GM19238 (cell line): ENCODE data around the gene PNPLA5.
A peak's percentile ranks its signal among the peaks of the same experiment; 100 is the strongest.
"Not testable (repeated sequence)": the region's sequence is repeated elsewhere in the genome, so short reads cannot be mapped to it uniquely, and the experiment has no call there.

Experiments used
- DNase-seq: peaks from one replicate; pipeline ENCODE4 v3.0.0; 2011; ENCODE audit warnings: low spot score; ENCODE audit not compliant: insufficient read length

Gene PNPLA5, protein sequence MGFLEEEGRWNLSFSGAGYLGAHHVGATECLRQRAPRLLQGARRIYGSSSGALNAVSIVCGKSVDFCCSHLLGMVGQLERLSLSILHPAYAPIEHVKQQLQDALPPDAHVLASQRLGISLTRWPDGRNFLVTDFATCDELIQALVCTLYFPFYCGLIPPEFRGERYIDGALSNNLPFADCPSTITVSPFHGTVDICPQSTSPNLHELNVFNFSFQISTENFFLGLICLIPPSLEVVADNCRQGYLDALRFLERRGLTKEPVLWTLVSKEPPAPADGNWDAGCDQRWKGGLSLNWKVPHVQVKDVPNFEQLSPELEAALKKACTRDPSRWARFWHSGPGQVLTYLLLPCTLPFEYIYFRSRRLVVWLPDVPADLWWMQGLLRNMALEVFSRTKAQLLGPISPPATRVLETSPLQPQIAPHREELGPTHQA

DNA sequence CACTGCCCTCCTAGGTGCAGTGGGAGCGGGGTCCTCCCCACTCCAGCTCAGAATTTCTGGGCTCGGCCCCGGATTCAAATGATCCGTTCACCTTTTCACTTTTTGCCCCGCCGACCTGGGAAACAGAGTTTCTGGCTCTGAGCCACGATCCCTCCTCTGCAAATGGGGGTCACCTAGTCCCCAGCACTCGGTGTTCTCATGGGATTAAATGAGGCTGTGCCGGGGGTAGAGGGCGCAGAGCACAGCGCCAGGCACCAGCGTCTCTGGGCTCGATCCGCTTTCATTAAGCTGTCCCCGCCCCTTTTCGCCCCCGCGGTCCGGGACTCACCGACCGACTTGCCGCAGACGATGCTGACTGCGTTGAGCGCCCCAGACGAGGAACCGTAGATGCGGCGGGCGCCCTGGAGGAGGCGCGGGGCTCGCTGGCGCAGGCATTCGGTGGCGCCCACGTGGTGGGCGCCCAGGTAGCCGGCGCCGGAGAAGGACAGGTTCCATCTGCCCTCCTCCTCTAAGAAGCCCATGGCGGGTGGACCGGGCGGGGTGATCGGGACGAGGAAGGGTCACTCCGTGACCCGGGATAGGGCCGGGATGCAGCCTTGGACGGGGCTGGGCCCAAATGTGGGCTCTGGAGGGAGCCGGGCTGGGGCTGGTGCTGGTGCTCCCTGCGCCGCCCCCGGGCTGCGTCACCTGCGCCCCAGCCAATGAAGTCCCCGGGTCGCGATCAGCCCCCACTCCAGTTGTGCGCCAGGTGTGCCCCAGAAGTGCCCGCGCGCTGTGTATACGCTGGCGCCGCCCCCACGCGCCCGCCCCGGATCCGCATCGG lies at the start of gene PNPLA5:
Gene PNPLA5, minus strand, starts transcription at position 654 of the 823 bp plus-strand sequence. Its CDS starts 133 bp downstream, at position 521.
- DNase-seq: no peak

DNA sequence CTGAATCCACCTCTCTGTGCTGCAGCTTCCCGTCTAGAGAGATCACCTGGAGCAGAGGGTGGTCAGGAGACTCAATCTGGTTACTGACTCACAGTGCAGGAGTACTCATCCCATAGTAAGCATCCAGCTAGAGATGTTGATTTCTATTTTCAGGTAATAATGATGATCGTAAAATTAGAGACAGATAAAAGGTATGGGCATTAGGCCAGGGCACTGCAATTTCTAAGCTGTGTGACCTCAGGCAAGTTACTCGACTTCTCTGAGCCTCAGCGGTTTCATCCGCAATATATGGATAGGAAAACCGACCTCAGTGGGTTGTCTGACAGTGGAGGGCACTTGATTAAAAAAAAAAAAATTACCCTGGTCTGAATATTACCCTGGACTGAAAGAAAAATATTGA lies 49.6 kb upstream of the PNPLA5 start:
- no peak for DNase-seq

DNA sequence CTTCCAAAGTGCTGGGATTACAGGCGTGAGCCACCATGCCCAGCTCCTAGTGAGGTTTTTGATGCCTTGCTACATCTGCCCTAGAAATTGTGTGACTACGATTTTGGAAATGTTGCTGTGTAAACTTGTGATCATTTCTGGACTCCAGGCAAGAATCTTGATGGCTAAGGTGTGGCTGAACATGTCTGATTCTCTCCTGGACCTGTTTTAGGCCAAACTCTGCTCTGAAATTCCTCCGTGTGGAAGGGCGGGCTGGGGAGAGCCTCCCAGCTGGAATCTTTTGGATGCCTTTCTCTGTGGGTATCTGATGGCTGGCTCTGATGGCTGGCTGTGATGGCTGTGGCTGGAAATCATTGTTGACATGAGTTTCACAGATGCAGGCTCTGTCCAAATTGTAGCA lies 40.0 kb upstream of the PNPLA5 start:
- DNase-seq: no peak

GRCh38 chr22:43928908-43929307 lies 37.1 kb upstream of the PNPLA5 start:
- DNase-seq: no peak

- DNase-seq: no peak
Observed at GRCh38 chr22:43928468-43928867, 36.7 kb upstream of the PNPLA5 start.

- DNase-seq: no peak
Observed at GRCh38 chr22:43926349-43926710, 34.5 kb upstream of the PNPLA5 start.

DNA sequence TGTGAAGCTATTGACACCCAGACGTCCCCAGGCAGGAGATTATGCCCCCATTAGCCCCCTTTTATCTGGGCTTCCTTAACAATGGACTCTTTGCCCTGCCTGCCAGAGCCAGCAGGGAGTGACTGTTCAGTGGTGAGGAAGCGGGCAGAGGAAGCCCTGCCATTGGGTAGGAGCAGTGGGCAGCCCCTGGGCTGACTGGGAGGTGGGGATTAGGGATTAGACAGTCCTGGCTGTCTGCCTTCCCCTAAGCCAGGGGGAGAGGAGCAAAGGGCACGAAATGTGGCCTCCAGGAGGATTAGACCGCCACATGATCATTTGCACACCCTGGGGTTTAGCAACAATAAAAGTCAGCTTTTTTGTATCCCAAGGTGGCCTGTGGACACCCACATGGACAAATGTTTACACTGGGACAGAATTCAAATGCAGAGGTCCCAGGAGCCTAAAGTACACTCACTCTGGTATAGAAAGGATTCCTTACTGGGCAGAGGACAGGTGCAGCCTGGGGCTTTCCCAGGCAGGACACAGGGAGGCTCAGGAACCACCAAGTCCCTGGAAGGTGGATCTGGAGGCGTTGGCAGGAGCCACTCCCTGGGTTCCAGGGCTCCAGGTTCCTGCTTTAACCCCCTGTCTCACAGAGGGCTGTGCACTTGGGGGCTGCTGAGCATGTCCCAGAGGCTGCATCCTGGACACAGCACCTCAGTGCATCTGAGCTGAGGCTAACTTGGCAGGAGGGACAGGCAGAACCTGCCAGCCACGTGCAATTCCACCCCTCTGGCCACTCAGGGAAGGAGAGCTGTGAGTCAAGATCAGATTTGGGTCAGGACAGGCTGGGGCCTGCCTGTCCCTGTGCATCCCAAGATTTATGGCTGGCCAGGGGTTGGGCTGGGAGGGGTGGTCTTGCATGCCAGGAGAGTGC lies 33.9 kb upstream of the PNPLA5 start:
- no peak for DNase-seq

GRCh38 chr22:43924877-43925276 lies 33.1 kb upstream of the PNPLA5 start:
- DNase-seq: no peak

DNA sequence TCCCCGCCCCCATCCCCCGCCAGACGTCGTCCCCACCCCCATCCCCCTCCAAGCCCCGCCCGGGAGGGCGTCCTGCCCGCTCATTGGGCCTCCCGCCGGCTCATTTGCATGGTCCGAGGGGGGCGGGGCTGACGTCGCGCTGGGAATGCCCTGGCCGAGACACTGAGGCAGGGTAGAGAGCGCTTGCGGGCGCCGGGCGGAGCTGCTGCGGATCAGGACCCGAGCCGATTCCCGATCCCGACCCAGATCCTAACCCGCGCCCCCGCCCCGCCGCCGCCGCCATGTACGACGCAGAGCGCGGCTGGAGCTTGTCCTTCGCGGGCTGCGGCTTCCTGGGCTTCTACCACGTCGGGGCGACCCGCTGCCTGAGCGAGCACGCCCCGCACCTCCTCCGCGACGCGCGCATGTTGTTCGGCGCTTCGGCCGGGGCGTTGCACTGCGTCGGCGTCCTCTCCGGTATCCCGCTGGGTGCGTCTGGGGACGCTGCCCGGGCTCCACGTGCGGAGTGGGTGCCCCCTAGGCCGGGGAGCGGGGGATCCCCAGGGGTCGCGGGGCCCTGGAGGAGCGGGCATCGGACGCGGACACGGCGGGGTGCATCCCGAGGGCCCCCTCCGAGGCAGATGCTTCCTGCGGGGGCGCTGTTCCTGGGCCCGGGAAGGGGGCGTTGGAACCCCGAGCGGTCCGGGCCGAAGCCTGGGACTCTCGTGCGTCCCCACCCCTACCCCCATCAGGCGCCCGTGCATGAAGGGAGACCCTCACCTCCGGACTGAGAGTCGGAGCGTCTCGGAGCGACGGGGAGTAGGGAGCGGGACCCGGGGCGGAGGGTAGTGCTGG lies 32.0 kb upstream of the PNPLA5 start, which contains the start of gene PNPLA3:
Gene PNPLA3, plus strand, starts transcription at position 175 of the 834 bp plus-strand sequence. Its CDS starts 107 bp downstream, at position 282.
- peak; percentile 69 for DNase-seq

DNA sequence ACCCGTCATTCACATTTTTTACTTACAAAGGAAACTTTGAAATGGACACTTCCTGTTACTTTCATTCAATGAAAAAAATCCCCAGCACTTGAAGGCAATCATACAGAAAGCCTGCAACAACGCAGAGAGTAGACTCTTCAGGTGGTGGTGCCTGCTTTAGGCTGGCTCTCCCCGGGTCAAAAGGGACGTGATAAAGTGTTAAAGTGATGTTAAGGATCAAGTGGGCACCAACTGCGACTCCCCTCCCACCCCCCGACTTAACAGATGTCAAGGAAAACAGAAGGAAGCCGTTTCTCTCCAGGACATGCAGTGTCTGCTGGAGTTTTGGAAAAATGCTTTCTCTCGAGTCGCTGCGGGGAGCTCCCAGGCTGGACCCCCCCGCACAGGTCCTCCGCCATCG lies 31.4 kb upstream of the PNPLA5 start:
- DNase-seq: no peak

- no peak for DNase-seq
Observed at GRCh38 chr22:43922123-43922522, 30.3 kb upstream of the PNPLA5 start.

- no peak for DNase-seq
Observed at GRCh38 chr22:43921370-43921769, 29.6 kb upstream of the PNPLA5 start.

- no peak for DNase-seq
Observed at GRCh38 chr22:43919106-43919973, 27.5 kb upstream of the PNPLA5 start.

- DNase-seq: no peak
Observed at GRCh38 chr22:43917521-43917920, 25.7 kb upstream of the PNPLA5 start.

GRCh38 chr22:43911351-43911750 lies 19.5 kb upstream of the PNPLA5 start:
- no peak for DNase-seq

- no peak for DNase-seq
Observed at GRCh38 chr22:43910178-43910695, 18.4 kb upstream of the PNPLA5 start.

DNA sequence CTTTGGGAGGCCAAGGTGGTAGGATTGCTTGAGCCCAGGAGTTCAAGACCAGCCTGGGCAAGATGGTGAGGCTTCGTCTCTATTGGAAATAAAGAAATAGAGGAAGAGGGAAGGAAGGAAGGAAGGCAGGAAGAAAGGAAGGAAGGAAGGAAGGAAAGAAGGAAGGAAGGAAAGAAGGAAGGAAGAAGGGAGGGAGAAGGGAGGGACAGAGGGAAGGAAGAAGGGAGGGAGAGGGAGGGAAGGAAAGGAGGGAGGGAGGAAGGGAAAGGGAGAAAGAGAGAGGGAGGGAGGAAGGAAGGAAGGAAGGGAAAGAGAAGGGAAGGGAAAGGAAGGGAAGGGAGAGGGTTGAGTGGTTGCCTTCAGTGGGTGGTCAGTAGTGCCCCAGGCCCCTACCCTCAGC lies 17.9 kb upstream of the PNPLA5 start:
- DNase-seq: no peak

DNA sequence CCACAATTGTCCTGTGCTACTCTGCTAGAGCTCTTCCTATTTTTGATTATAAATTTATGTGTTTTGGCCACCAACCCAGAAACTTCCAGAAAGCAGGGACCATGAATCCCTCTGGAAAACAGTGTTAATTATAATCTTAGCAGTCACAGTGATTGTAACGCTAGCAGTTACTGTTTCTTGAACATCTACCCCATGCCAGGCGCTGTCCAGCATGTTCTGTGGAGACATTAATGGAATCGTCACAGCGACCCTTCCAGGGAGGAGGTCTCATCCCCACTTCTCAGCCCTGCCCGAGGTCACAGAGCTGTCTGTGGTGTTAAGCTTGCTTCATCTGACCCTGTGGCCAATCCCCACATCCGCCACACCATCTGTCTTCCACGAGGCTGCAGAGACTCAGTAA lies 13.9 kb upstream of the PNPLA5 start:
- DNase-seq: no peak

DNA sequence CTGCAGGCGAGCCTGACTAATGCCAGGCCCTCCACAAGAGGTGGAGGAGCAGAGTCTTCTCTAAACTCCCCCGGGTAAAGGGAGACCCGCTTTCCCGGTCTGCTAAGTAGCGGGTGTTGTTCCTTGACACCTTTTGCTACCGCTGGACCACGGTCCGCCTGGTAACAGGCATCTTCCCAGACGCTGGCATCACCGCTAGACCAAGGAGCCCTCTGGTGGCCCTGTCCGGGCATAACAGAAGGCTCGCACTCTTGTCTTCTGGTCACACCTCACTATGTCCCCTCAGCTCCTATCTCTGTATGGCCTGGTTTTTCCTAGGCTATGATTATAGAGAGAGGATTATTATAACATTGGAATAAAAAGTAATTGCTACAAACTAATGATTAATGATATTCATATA lies 12.6 kb upstream of the PNPLA5 start:
- not testable (repeated sequence) for DNase-seq
